MM.1S (cell line): Measurements from ENCODE around the gene USB1.

Experiments
- CTCF ChIP-seq: fragments of 300-600 bp; sonication (generic); IDR thresholded peaks from 2 replicates; pipeline ENCODE4 v1.5.1; 2016; ENCODE audit warnings: antibody characterized with exemption, low read length, mixed read lengths
- EZH2 ChIP-seq: fragments of 300-600 bp; sonication (generic); optimal IDR thresholded peaks from 2 replicates; pipeline ENCODE3; 2017; ENCODE audit warnings: low read depth, mild to moderate bottlenecking, antibody characterized with exemption, low read length, mixed read lengths
- EZH2phosphoT487 ChIP-seq: fragments of 300-600 bp; sonication (generic); IDR thresholded peaks from 2 replicates; pipeline ENCODE4 v1.6.1; 2018; ENCODE audit warnings: antibody characterized with exemption, low read length

GRCh38 chr16:57998992-57999365, 2.2 kb upstream of the USB1 start:
- TF ChIP-seq CTCF (no peak), EZH2phosphoT487 (no peak), EZH2 (no peak)
